ENCODE data around the gene PYY.

DNA sequence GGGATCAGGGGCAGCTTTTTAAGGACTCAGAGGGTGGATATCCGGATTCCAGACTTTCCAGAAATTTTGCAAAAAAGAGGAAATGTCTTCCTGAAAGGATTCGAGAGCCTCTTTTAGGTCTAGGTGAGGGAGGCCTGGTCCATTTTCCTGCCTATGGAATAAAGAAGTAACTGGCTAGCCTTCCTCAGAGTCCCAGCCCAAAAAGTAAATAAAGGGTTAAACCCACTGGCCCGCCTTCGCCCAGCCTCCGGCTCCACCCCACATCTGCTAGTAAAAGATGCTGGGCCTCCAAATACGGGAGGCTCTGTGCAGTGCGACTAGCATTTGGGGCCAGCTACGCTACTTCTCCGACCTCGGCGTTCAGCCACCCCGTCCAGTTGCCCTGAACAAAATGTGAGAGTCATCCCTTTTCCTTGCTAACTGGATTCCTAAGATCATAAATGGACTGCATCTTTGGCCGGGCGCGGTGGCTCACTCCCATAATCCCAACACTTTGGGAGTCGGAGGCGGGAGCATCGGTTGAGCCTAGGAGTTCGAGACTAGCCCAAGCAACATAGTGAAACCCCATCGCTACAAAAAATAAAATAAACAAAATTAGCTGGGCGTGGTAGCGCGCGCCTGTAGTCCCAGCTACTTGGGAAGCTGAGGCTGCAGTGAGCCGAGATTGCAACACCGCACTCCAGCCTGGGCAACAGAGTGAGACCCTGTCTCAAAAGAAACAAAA lies 45.6 kb downstream of the PYY start:
- TF ChIP-seq, protein P1, sequence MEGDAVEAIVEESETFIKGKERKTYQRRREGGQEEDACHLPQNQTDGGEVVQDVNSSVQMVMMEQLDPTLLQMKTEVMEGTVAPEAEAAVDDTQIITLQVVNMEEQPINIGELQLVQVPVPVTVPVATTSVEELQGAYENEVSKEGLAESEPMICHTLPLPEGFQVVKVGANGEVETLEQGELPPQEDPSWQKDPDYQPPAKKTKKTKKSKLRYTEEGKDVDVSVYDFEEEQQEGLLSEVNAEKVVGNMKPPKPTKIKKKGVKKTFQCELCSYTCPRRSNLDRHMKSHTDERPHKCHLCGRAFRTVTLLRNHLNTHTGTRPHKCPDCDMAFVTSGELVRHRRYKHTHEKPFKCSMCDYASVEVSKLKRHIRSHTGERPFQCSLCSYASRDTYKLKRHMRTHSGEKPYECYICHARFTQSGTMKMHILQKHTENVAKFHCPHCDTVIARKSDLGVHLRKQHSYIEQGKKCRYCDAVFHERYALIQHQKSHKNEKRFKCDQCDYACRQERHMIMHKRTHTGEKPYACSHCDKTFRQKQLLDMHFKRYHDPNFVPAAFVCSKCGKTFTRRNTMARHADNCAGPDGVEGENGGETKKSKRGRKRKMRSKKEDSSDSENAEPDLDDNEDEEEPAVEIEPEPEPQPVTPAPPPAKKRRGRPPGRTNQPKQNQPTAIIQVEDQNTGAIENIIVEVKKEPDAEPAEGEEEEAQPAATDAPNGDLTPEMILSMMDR (IDR thresholded peaks at IDR 0.05) = no peak
- no peak for TF ChIP-seq SIN3A (IDR thresholded peaks at IDR 0.05; ENCODE audit: borderline replicate concordance, insufficient read depth, low read depth, low read length)
- no peak for TF ChIP-seq POLR2AphosphoS5 (IDR thresholded peaks at IDR 0.05; ENCODE audit: low read depth, low read length)
- TF ChIP-seq, protein P2, sequence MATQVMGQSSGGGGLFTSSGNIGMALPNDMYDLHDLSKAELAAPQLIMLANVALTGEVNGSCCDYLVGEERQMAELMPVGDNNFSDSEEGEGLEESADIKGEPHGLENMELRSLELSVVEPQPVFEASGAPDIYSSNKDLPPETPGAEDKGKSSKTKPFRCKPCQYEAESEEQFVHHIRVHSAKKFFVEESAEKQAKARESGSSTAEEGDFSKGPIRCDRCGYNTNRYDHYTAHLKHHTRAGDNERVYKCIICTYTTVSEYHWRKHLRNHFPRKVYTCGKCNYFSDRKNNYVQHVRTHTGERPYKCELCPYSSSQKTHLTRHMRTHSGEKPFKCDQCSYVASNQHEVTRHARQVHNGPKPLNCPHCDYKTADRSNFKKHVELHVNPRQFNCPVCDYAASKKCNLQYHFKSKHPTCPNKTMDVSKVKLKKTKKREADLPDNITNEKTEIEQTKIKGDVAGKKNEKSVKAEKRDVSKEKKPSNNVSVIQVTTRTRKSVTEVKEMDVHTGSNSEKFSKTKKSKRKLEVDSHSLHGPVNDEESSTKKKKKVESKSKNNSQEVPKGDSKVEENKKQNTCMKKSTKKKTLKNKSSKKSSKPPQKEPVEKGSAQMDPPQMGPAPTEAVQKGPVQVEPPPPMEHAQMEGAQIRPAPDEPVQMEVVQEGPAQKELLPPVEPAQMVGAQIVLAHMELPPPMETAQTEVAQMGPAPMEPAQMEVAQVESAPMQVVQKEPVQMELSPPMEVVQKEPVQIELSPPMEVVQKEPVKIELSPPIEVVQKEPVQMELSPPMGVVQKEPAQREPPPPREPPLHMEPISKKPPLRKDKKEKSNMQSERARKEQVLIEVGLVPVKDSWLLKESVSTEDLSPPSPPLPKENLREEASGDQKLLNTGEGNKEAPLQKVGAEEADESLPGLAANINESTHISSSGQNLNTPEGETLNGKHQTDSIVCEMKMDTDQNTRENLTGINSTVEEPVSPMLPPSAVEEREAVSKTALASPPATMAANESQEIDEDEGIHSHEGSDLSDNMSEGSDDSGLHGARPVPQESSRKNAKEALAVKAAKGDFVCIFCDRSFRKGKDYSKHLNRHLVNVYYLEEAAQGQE (IDR thresholded peaks at IDR 0.05; ENCODE audit: insufficient read depth in 1 of 2, low read depth in 2 of 2, low read length in 1 of 2) = no peak
